HS-5 (cell line): ENCODE measurements around the gene SERTAD2.
A peak's percentile ranks its signal among the peaks of the same experiment; 100 is the strongest.

ENCODE experiments used
- DNase-seq: peaks from one replicate; pipeline ENCODE4 v3.0.0-alpha.2; 2012; ENCODE audit warnings: low read depth

Gene SERTAD2

GRCh38 chr2:64608867-64609226 lies 44.9 kb downstream of the SERTAD2 start:
- no peak for DNase-seq

- DNase-seq, result no peak
These were observed 46.1 kb downstream of the SERTAD2 start for GRCh38 chr2:64607381-64608304.

- DNase-seq, result no peak
These were observed 47.0 kb downstream of the SERTAD2 start for GRCh38 chr2:64606479-64607363.

GRCh38 chr2:64605991-64606478 lies 47.7 kb downstream of the SERTAD2 start:
- no peak for DNase-seq

GRCh38 chr2:64605026-64605471 lies 48.7 kb downstream of the SERTAD2 start:
- DNase-seq, result no peak

GRCh38 chr2:64604155-64604554 lies 49.6 kb downstream of the SERTAD2 start:
- no peak for DNase-seq

- no peak for DNase-seq
These were observed 51.3 kb downstream of the SERTAD2 start for GRCh38 chr2:64602436-64602835.

- DNase-seq, result no peak
These were observed 51.8 kb downstream of the SERTAD2 start for GRCh38 chr2:64601785-64602391.

GRCh38 chr2:64601034-64601754 lies 52.5 kb downstream of the SERTAD2 start:
- DNase-seq, result no peak

- no peak for DNase-seq
These were observed 54.2 kb downstream of the SERTAD2 start for GRCh38 chr2:64599469-64599868.

- DNase-seq, result no peak
These were observed 55.5 kb downstream of the SERTAD2 start for GRCh38 chr2:64598226-64598625.

- no peak for DNase-seq
These were observed 58.1 kb downstream of the SERTAD2 start for GRCh38 chr2:64595397-64596176.

- DNase-seq, result peak; percentile 66
These were observed 59.3 kb downstream of the SERTAD2 start for GRCh38 chr2:64594226-64594989.

- DNase-seq, result no peak
These were observed 60.6 kb downstream of the SERTAD2 start for GRCh38 chr2:64593035-64593655.

- DNase-seq, result no peak
These were observed 62.5 kb downstream of the SERTAD2 start for GRCh38 chr2:64591188-64591587.

GRCh38 chr2:64587561-64587960 lies 66.2 kb downstream of the SERTAD2 start:
- no peak for DNase-seq

- peak; percentile 30 for DNase-seq
These were observed 66.7 kb downstream of the SERTAD2 start for GRCh38 chr2:64586883-64587481.

- no peak for DNase-seq
These were observed 67.7 kb downstream of the SERTAD2 start for GRCh38 chr2:64586054-64586453.

GRCh38 chr2:64582774-64583340 lies 70.9 kb downstream of the SERTAD2 start:
- no peak for DNase-seq
